ENCODE measurements around the gene PCDHA7.
"Not testable (repeated sequence)": the region's sequence is repeated elsewhere in the genome, so short reads cannot be mapped to it uniquely, and the experiment has no call there.

Gene PCDHA7

GRCh38 chr5:140833993-140834392 lies at the start of gene PCDHA7:
Gene PCDHA7 (plus strand): TSS chr5:140834269. CDS start chr5:140834384, 115 bp downstream.
- H3K27ac ChIP-seq: no peak within 1 kb of the TSS
- TF ChIP-seq ZFX (IDR thresholded peaks at IDR 0.05; ENCODE audit: borderline replicate concordance): no peak
- TF ChIP-seq CTCF (IDR thresholded peaks at IDR 0.05): no peak

- H3K27ac ChIP-seq: no peak within 1 kb of the TSS
- TF ChIP-seq CTCF (IDR thresholded peaks at IDR 0.05): peak; percentile 71
- no peak for TF ChIP-seq ZFX (IDR thresholded peaks at IDR 0.05; ENCODE audit: borderline replicate concordance)
Measured at GRCh38 chr5:140785905-140786686, 48.0 kb upstream of the PCDHA7 start, which contains the start of gene PCDHA1. Gene PCDHA1 (plus strand): TSS chr5:140786140.

GRCh38 chr5:140787422-140787821 lies 46.6 kb upstream of the PCDHA7 start:
- H3K27ac ChIP-seq: not testable (repeated sequence)

- not testable (repeated sequence) for H3K27ac ChIP-seq
Measured at GRCh38 chr5:140787849-140788504, 46.1 kb upstream of the PCDHA7 start.

GRCh38 chr5:140791089-140791488 lies 43.0 kb upstream of the PCDHA7 start:
- no peak overlapping the region for H3K27ac ChIP-seq
- TF ChIP-seq CTCF (IDR thresholded peaks at IDR 0.05) (no peak), ZFX (IDR thresholded peaks at IDR 0.05; ENCODE audit: borderline replicate concordance) (no peak)

- peak within 1 kb of the TSS; percentile 53 for H3K27ac ChIP-seq
- TF ChIP-seq ZFX (IDR thresholded peaks at IDR 0.05; ENCODE audit: borderline replicate concordance) (no peak), CTCF (IDR thresholded peaks at IDR 0.05) (peak; percentile 71)
Measured at GRCh38 chr5:140794595-140795258, 39.3 kb upstream of the PCDHA7 start, which contains the start of gene PCDHA2. Gene PCDHA2 (plus strand): TSS chr5:140794852.

GRCh38 chr5:140795259-140795641 lies 38.8 kb upstream of the PCDHA7 start:
- H3K27ac ChIP-seq: peak overlapping the region; percentile 53
- TF ChIP-seq ZFX (IDR thresholded peaks at IDR 0.05; ENCODE audit: borderline replicate concordance) (no peak), CTCF (IDR thresholded peaks at IDR 0.05) (0 out of 2 replicates have a peak, but pooled peaks have one; percentile 11)

GRCh38 chr5:140796072-140796717 lies 37.9 kb upstream of the PCDHA7 start:
- not testable (repeated sequence) for H3K27ac ChIP-seq
